IMR-90 (cell line): ENCODE data around the gene CDKN2C. TPM values are rescaled to one million over a fixed set of nuclear protein-coding genes. Genes with fewer than 3 reads are reported as not detected.
A peak's percentile ranks its signal among the peaks of the same experiment; 100 is the strongest.

Experiments
- ATAC-seq: fragments of 200-7000 bp; cut with Tn5 transposase; 2 replicates; pipeline ENCODE4 v1.9.1; 2020; ENCODE audit warnings: low read depth, mild to moderate bottlenecking, moderate library complexity
- BruUV-seq: library from RNA; stranded (reverse); fragments of 400-500 nt; replicated peaks from 2 replicates; lab custom pipeline; 2021; lab: Mats Ljungman, UMichigan
- CTCF ChIA-PET: fragments of 300-600 bp; formaldehyde crosslinking; extraction: SDS; loops from one replicate; lab custom pipeline; 2021; ENCODE audit warnings: antibody characterized with exemption; lab: Yijun Ruan, JAX
- POLR2A ChIA-PET: fragments of 300-600 bp; sonication (Branson Sonifier 250); formaldehyde crosslinking; loops from one replicate; lab custom pipeline; 2022; ENCODE audit warnings: antibody characterized with exemption; ENCODE audit not compliant: unreplicated experiment; lab: Charles Lee
- DNase-seq: peaks from one replicate; pipeline ENCODE4 v3.0.0; 2013
- H2AFZ ChIP-seq: replicated peaks from 2 replicates; pipeline ENCODE3; 2013; ENCODE audit warnings: low read length, mild to moderate bottlenecking; ENCODE audit not compliant: poor library complexity
- H2AK5ac ChIP-seq: 2 replicates; pipeline ENCODE4 v1.6.1; 2013; ENCODE audit warnings: low read depth, low read length, inconsistent platforms
- H2AK9ac ChIP-seq: replicated peaks from 2 replicates; pipeline ENCODE3; 2013; ENCODE audit warnings: mild to moderate bottlenecking, low read depth, low read length, moderate library complexity; ENCODE audit not compliant: poor library complexity
- H2BK120ac ChIP-seq: 2 replicates; pipeline ENCODE4 v1.6.1; 2013; ENCODE audit warnings: low read depth, low read length, inconsistent platforms
- H2BK15ac ChIP-seq: 3 replicates; pipeline ENCODE4 v1.6.1; 2013; ENCODE audit warnings: low read depth, low read length, inconsistent platforms
- H2BK20ac ChIP-seq: 2 replicates; pipeline ENCODE4 v1.6.1; 2013; ENCODE audit warnings: low read depth, mild to moderate bottlenecking, inconsistent platforms, low read length, moderate library complexity
- H2BK5ac ChIP-seq: 2 replicates; pipeline ENCODE4 v1.6.1; 2013; ENCODE audit warnings: mild to moderate bottlenecking, low read depth, low read length, inconsistent platforms; ENCODE audit not compliant: poor library complexity, severe bottlenecking
- H3K14ac ChIP-seq: replicated peaks from 2 replicates; pipeline ENCODE4 v1.6.1; 2013; ENCODE audit warnings: low read depth, low read length, inconsistent platforms
- H3K18ac ChIP-seq: 2 replicates; pipeline ENCODE4 v1.6.1; 2013; ENCODE audit warnings: low read depth, low read length, control low read depth
- H3K23ac ChIP-seq: 2 replicates; pipeline ENCODE4 v1.6.1; 2013; ENCODE audit warnings: low read depth, low read length, inconsistent platforms
- H3K27ac ChIP-seq: 2 replicates; pipeline ENCODE4 v1.5.1; 2013; ENCODE audit warnings: mild to moderate bottlenecking, control low read depth, low read length; ENCODE audit not compliant: insufficient read depth
- H3K27me3 ChIP-seq: 2 replicates; pipeline ENCODE4 v1.6.1; 2013; ENCODE audit warnings: low read length; ENCODE audit not compliant: control insufficient read depth, insufficient read depth
- H3K36me3 ChIP-seq: 2 replicates; pipeline ENCODE4 v1.6.1; 2013; ENCODE audit warnings: low read length, mixed read lengths; ENCODE audit not compliant: control insufficient read depth, insufficient read depth
- H3K4ac ChIP-seq: 2 replicates; pipeline ENCODE4 v1.6.1; 2013; ENCODE audit warnings: low read depth, low read length, inconsistent platforms
- H3K4me1 ChIP-seq: 2 replicates; pipeline ENCODE4 v1.6.1; 2013; ENCODE audit warnings: low read length, mixed read lengths; ENCODE audit not compliant: control insufficient read depth, insufficient read depth
- H3K4me2 ChIP-seq: 2 replicates; pipeline ENCODE4 v1.6.1; 2013; ENCODE audit warnings: low read depth, mild to moderate bottlenecking, control low read depth, low read length, moderate library complexity
- H3K4me3 ChIP-seq: 2 replicates; pipeline ENCODE4 v1.5.1; 2013; ENCODE audit warnings: low read depth, mild to moderate bottlenecking, control low read depth, low read length, moderate library complexity; ENCODE audit not compliant: insufficient read depth
- H3K56ac ChIP-seq: 2 replicates; pipeline ENCODE4 v1.6.1; 2013; ENCODE audit warnings: low read length, inconsistent platforms; ENCODE audit not compliant: insufficient read depth; ENCODE audit errors: extremely low read depth
- H3K79me1 ChIP-seq, 2 experiments: 2 replicates each; pipeline ENCODE4 v1.6.1; 2013; ENCODE audit warnings: low read length in 2 of 2, inconsistent platforms in 1 of 2, low read depth in 1 of 2
- H3K9ac ChIP-seq: 2 replicates; pipeline ENCODE4 v1.6.1; 2013; ENCODE audit warnings: low read depth, low read length, control low read depth
- H3K9me1 ChIP-seq: 2 replicates; pipeline ENCODE4 v1.6.1; 2013; ENCODE audit warnings: low read length, inconsistent platforms; ENCODE audit not compliant: insufficient read depth
- H3K9me3 ChIP-seq: 2 replicates; pipeline ENCODE4 v1.6.1; 2013; ENCODE audit warnings: low read length; ENCODE audit not compliant: control insufficient read depth, insufficient read depth
- H4K20me1 ChIP-seq: 2 replicates; pipeline ENCODE4 v1.6.1; 2013; ENCODE audit warnings: low read length, inconsistent platforms; ENCODE audit not compliant: insufficient read depth
- H4K5ac ChIP-seq: 2 replicates; pipeline ENCODE4 v1.6.1; 2013; ENCODE audit warnings: mild to moderate bottlenecking, low read depth, low read length, control low read depth
- H4K8ac ChIP-seq, 2 experiments: 2 replicates each; pipeline ENCODE4 v1.6.1; 2013; ENCODE audit warnings: low read depth in 2 of 2, low read length in 2 of 2, control low read depth in 1 of 2, inconsistent platforms in 1 of 2
- H4K91ac ChIP-seq: 2 replicates; pipeline ENCODE4 v1.6.1; 2013; ENCODE audit warnings: low read depth, low read length, inconsistent platforms; ENCODE audit not compliant: insufficient read depth
- MXI1 ChIP-seq: IDR thresholded peaks from 2 replicates; pipeline ENCODE4 v1.6.1; 2012; ENCODE audit warnings: low read depth, mild to moderate bottlenecking, low read length, moderate library complexity, borderline replicate concordance
- SMC3 ChIP-seq: fragments of 150-350 bp; IDR thresholded peaks from 2 replicates; pipeline ENCODE4 v1.6.1; 2016; ENCODE audit warnings: low read depth, mild to moderate bottlenecking, antibody characterized with exemption, low read length, moderate library complexity
- WGBS, 2 experiments: methylation state at CpG; one replicate each; pipeline versions ENCODE4 v1.1.5 to v1.1.7; 2013; ENCODE audit warnings: missing lambda C conversion rate in 2 of 2; ENCODE audit not compliant: insufficient read length in 1 of 2; ENCODE audit errors: extremely low coverage in 2 of 2; 5-methylcytosine and 5-hydroxymethylcytosine counted together
- dilution Hi-C: fragments of 300-500 bp; cut with HindIII; formaldehyde crosslinking; loops from one replicate; pipeline ENCODE4 v1.14.3; 2018; ENCODE audit warnings: low sequenced_read_pairs; ENCODE audit not compliant: unreplicated experiment
- in situ Hi-C: fragments of 300-500 bp; cut with MboI; formaldehyde crosslinking; loops from 3 replicates; pipeline ENCODE4 v1.14.3; 2019; ENCODE audit warnings: low sequenced_read_pairs, inconsistent platforms, mixed read lengths
- intact Hi-C: fragments of 100-400 bp; cut with micrococcal nuclease; formaldehyde crosslinking; loops from 2 replicates; pipeline ENCODE4 v1.10.0; 2022
- polyA plus RNA-seq, 3 experiments: library from polyadenylated mRNA; depleted of rRNA; stranded (reverse); fragments of >200 nt; gene quantifications; 2 replicates each; pipeline ENCODE4 v1.2.3, GENCODE V29; 2012; ENCODE audit warnings: low replicate concordance in 1 of 3
- total RNA-seq: library from RNA; depleted of rRNA; stranded (reverse); fragments of >200 nt; gene quantifications from 2 replicates; pipeline ENCODE4 v1.2.3, GENCODE V29; 2012

The CDKN2C gene
- total and polyA plus RNA-seq, 2 of the 4 experiments (the other 2 are of a cell fraction) = 14.3 to 15.5 TPM

- no peak overlapping the region for H4K5ac ChIP-seq
- H3K27ac ChIP-seq = no peak overlapping the region
- H3K79me1 ChIP-seq = peaks cover 3 to 16% of the 10 kb centered on the region in 2 experiments; a peak in 3 of 4 replicates
- ATAC-seq (no peak), DNase-seq (no peak)
- no peak overlapping the region for H2BK120ac ChIP-seq
- no peaks in the 10 kb centered on the region; the same call in none of the 2 replicates for H4K20me1 ChIP-seq
- no peak overlapping the region for H3K14ac ChIP-seq
- no peaks in the 10 kb centered on the region for H3K9me3 ChIP-seq
- no peak overlapping the region for H4K91ac ChIP-seq
- peaks cover 2% of the 10 kb centered on the region; the same call in 1 of the 2 replicates for H3K9me1 ChIP-seq
- no peak overlapping the region for H3K9ac ChIP-seq
- H2AK5ac ChIP-seq = no peak overlapping the region
- peak overlapping the region; percentile 38 for H2BK5ac ChIP-seq
- no peak overlapping the region for H3K4me3 ChIP-seq
- no peak overlapping the region for H2BK15ac ChIP-seq
- no peak overlapping the region for H2AK9ac ChIP-seq
- no peak overlapping the region for H3K18ac ChIP-seq
- no peak overlapping the region for H3K4ac ChIP-seq
- no peak overlapping the region for H2BK20ac ChIP-seq
- peak overlapping the region in 1 of 2 experiments; percentile 53; a peak in 1 of 4 replicates for H4K8ac ChIP-seq
- H2AFZ ChIP-seq = no peak overlapping the region
- dilution Hi-C loops (no loop called here), in situ Hi-C loops (no loop called here), intact Hi-C loops (loop anchor here (10.0 kb wide), 1 partner anchor 323 kb away; no protein-coding TSS in a partner anchor)
- no peak overlapping the region for H3K23ac ChIP-seq
- H3K4me2 ChIP-seq = peak overlapping the region; percentile 76
- ChIA-PET CTCF (interaction anchor here (0.8 to 1.2 kb wide), 2 partner anchors 217 to 220 kb away, joined by 3 to 4 read pairs; no protein-coding TSS in a partner anchor), POLR2A (no interaction called here)
- TF ChIP-seq SMC3 (no peak), MXI1 (no peak)
- no peaks in the 10 kb centered on the region for H3K27me3 ChIP-seq
- H3K36me3 ChIP-seq = no peaks in the 10 kb centered on the region; the same call in 1 of the 2 replicates
- WGBS, 2 experiments = no CpG with 5 or more reads among the region's 6 CpGs
- peaks cover 6% of the 10 kb centered on the region; the same call in 1 of the 2 replicates for H3K4me1 ChIP-seq
- no peak overlapping the region for H3K56ac ChIP-seq
- no TSS peak for BruUV-seq
These were observed 1.8 kb downstream of the CDKN2C start for GRCh38 chr1:50971748-50972305.
